Fibroblast of skin of left quadriceps (primary cell): ENCODE data around the gene MUC2.

ENCODE experiments used
- DNase-seq, 2 experiments: peaks; one replicate each; pipeline ENCODE4 v3.0.0-alpha.2; 2013; ENCODE audit warnings: low read depth in 2 of 2

The MUC2 gene

DNA sequence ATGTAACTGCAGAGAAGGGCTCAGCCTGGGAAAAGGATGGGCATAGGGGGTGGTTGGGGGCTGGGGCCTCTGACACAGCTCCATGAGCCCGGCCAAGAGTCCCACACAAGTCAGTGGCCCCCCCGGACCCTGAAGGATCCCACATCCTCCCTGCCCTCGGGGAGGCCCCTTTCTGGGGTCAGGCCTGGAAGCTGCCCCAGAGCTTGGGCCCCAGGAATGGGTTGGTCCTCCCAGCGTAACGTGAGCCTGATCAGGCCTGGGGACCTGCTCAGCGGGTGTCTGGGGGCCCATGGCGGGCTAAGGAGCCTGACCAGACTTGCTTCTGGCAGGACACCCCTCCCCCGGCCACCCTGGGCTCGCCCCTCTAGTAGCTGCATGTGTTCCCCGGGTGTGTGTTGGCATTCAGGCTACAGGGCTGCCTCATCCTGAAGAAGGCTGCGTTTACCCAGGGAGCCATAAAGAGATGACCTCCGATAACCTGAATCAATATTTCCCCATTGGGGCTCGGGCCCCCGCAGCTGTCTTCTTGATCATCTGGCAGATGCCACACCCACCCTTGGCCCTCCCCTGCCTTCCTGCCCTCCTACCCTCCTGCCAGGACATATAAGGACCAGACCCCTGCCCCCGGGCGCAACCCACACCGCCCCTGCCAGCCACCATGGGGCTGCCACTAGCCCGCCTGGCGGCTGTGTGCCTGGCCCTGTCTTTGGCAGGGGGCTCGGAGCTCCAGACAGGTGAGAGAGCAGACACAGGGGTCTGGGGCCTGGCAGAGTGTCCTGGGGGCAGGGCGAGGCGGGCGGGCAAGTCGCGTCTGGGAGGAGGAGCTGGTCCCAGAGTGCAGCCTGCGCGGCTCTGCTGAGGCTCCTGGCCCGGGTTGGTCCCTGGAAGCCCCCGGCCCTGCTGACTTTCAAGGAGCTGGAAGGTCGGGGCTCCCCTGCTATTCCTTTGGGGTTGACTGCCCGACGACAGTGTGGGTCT is at the start of gene MUC2:
Gene MUC2, plus strand, starts transcription at position 631 of the 978 bp plus-strand sequence.
- no peak for DNase-seq

DNA sequence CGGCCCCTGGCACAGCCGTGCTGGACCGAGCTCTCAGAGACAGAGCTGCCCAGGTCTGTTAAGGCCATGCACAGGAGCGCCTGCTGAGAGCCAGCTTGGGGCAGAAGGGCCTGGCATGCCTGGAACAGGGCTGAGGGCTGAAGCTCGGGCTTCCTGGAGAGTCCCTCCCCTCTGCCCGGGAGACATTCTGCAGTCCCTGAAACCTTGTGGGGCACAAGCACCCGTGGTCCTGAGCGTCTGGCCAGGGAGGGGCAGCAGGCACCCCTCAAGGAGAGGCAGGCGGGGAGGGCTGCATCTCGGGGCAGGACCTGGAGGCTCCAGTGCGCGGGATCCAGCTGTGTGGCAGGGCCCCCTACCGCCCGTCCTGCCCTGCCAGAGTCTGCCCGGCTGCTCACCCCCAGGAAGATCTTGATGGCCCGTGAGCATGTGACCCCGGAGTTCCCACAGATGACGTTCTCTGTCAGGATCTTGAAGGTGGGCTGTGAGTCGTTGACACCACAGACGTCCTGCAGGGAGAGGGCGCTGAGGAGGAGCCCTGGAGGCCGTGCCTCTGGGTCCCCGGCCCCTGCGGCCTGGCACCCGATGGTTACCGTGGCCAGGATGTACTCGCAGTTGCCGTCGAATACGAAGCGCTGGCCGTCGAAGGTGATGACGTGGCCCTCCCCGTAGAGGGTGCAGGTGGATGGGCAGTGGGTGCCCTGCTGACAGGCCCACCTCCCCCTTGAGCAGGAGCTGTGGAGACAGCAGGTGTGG is 49.1 kb upstream of the MUC2 start:
- DNase-seq: no peak

DNA sequence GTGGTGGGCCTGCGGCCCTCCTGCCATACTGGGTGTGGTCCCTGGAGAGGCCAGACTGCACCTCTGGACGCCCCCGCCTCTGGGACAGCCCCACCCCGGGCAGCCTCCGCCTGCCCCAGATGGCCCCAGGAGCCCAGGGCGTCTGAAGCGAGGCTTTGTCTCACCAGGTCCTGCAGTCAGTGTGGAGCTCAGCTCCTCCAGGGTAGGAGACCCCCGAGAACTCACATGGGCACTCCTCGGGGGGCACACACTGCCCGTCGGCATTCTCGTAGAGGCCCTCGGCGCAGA is 48.6 kb upstream of the MUC2 start:
- DNase-seq: no peak

DNA sequence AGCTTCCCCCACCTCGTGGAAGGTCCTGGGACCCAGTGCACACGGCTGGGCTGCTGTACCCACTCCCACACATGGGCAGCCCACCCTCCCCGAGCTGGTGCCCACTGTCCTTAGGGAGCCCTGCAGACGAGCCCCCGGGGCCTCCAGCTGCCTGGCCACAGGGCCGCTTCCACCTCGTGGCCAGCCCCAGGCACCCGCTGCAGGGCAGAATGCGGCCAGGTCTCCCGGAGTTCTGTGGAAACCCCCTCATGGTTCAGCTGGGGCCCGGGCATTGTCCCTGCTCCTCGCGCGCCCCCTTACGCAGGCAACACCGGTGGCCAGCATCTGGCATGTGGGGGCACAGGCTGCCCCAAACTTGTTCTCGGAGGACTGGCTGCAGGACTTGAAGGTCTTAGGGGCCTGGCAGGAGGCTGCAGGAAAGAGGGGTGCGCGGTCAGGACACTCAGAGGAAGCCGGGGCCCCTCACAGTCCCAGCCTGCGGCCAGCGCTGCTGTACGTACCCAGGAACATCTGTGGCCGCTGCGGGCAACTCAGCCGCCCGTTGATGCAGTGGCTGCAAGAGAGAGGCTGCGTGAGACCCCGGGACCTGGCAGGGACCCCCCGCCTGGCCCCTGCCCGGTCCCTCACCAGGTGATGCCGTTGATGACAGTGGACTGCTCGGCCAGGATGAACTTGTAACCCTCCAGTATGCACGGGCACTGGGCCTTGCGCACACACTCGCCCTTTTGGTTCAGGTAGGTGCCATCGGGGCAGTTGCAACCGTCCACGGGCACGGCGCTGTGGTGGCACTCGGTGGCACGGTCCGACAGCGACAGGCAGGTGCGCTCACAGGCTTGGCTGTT is 47.8 kb upstream of the MUC2 start:
- no peak for DNase-seq

GRCh38 chr11:1027483-1028290 is 47.0 kb upstream of the MUC2 start:
- no peak for DNase-seq

GRCh38 chr11:1028291-1028540 is 46.5 kb upstream of the MUC2 start:
- DNase-seq: no peak

DNA sequence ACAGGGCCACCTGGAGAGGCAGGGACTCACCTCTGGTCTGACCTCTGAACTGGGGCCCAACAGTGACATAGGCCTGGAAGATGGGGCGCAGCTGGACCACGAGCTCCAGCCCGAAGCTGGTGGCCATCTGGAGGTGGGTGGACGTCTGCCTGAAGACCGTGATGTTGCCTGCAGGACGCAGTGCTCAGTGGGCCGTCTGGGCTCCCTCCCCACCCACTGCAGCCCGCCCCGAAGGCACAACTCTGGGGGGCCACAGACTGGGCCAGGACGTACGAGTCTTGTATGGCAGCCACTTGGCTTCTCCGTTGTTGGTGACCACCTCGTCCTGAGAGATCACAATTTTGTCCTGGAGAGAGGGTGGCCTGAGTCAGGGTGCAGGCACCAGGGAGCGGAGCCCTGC is 46.1 kb upstream of the MUC2 start:
- DNase-seq: no peak

DNA sequence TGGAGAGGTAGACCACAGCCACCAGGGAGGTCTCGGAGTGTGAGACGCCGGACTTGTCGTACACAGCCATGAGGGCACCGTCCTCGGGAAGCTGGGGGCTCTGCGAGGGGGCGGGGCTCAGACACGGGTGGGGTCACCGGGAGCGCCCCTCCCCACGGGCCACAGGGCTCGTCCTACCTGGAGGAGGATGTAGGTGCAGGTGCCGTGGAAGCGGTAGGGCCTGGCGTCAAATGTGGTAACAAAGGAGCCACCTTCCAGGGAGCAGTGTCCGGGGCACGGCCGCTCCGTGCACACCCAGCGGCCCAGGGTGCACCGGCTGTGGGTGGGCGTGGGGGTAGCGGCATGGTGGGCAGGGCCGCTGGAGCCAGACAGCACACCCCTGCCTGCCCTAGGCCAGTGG is 45.6 kb upstream of the MUC2 start:
- no peak for DNase-seq

GRCh38 chr11:1029654-1030053 is 45.0 kb upstream of the MUC2 start:
- no peak for DNase-seq

GRCh38 chr11:1030086-1030485 is 44.6 kb upstream of the MUC2 start:
- no peak for DNase-seq

DNA sequence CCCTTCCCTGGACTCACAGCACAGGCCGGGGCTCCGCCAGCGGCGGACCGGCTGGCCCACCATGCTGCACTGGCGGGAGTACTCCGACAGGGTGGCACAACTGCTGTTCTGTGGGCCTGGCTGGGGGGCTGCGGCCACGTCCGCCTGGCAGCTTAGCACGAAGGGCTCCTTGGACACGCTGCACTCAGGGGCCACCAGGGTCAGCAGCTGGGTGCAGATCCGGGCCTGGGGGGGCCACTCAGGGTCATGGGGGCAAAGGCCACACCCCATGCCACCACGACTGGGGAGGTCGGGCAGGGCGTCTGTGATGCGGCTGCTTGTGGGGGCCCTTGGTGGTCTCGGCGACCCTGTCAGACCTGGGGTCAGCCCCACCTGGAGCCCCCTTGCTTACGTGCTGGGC is 44.1 kb upstream of the MUC2 start:
- DNase-seq: no peak

DNA sequence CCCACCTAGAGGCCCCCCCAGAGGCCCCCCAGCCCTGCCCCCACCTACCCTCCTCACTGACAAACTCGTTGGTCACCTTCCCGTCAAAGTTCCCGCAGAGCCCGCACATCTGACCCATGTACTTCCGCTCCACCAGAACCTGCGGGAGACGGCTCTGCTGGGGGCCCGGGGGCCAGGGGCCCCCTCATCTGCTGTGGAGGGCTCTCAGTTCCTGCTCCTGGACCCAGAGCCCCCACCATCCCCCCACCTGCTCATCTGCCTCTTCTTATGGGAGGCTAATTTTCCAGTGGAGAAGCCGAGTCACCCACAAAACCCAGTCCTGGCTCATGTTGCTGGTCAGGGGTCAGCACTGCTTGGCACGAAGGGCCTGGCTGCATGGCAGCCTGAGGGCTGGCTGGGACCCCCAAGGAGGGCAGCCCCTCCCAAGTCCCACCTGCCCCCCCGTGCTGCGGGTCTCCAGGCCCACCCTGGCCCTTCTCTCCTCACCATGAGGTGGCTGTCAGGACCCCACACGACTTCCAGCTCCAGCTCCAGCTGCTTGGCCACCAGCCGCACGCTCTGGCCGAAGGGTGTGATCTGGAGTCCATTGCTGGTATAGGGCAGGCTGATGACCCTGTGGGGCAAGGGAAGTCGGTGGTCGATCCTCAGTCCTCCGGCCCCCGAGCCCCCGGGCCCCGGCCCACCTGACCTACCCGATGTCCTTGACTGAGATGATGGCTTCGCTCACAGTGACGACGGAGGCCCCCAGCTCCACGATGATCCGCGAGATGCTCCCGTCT is 43.4 kb upstream of the MUC2 start:
- no peak for DNase-seq

DNA sequence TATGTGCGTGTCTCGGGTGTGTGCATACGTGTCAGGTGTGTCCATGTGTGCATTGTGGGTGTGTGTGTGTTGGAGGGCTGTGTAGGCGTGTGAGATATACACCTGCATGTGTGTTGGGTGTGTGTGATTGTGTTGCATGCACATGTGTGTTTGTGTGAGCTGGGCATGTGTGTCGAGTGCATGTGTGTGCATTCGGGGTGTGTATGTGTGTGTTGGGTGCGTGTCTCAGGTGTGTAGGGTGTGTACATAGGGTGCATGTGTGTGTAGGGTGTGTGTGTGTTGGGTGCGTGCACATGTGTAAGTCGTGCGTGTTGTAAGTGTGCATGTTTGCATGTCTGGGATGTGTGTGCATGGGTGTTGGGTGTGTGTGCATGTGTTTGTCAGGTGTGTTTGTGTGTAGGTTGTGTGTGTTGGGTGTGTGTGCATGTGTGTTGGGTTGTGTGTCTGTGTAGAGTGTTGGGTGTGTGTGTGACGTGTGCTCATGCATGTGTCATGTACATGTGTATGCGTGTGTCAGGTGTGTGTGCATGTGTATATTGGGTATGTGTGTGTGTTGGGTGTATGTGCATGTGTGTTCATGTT is 42.3 kb upstream of the MUC2 start:
- DNase-seq: no peak

- DNase-seq: no peak
Measured at GRCh38 chr11:1033016-1033798, 41.5 kb upstream of the MUC2 start.

DNA sequence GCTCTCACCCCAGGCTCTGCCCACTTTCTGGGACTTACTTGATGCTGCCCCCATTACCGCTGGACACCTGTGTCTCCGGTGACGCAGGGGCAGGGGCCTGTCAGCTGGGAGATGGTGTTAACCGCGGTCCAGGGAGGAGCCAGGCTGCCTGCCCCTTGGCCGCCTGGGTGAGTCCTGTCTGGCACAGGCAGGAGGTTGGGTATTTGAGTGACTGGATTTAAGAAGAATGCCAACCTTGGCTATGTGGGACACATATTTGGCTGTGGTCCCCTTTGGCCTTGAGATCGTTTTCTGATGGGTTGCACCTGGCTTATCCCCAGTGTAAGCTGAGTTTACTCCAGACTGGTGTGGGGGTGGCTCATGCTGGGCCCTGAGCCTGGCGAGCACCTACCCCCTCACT is 40.7 kb upstream of the MUC2 start:
- DNase-seq: no peak

DNA sequence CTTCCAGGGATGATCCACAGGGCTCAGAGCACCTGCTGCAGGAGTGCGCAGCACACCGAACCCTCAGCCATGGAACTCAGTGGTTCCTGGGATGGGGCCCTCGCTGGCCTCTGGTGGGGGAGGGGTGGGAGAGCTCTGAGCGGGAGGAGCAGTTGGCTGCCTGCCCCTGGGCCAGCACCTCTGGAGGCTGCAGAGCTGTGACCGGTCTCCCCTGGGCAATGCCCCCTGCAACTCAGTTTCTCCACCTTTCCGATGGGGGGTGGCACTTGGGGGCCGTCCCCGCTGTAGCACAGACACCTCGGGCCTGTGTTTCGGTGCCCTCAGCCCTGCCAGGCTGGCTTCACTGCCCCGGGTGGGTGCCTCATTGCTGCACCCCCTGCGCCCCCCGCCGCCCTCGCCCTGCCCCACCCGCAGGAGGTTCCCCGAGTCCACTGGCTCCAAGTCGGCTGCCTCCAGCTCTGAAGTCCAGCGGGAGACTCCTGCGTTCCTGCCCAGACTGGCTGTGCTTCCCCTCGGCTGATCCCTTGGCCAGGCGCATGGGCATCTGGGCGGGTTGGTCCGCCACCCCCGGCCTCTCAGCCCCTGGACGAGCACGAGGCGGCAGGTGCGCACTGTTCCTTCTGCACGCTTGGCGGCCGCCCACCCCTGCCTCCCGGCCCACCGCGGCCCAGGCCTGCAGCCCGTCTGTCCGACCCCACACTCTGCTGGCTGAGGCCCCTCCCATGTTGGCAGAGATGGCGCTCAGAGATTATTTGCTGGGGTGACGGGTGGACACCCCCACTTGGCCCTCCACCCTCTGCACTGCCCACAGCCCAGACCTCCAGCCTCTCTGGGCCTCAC is 40.0 kb upstream of the MUC2 start:
- no peak for DNase-seq

DNA sequence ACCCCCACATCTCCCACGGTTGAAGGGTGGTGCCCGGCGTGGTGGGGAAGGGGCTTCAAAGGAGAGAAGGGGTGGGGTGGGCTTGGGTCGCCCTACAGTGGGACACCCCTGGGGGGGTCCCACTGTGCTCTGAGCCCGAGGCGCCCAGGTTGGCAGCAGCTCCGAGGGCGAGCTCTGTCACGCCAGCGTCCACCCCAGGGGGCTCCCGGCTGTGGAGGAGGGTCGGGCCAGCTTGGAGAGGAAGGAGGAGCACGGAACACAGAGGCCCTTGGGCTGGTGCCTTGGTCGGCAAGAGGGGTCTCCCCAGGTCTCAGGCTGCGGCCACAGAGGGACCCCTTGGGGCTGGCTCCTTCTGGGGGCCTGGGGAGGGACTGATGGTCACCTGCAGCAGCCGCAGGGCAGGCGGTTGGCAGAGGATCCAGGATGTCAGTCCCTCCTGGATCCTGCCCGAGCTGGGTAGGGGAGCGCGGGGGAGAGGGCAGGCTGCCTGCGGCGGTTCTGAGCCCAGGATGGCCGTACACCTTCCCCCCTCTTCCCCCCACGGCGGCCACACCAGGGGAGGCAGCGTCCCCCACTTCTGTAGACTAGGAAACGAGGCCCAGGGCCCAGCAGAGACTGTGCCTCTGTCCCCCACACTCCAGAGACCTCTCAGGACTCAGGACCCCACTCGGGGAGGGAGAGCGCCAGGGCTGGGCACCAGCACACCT is 38.9 kb upstream of the MUC2 start:
- DNase-seq: no peak

DNA sequence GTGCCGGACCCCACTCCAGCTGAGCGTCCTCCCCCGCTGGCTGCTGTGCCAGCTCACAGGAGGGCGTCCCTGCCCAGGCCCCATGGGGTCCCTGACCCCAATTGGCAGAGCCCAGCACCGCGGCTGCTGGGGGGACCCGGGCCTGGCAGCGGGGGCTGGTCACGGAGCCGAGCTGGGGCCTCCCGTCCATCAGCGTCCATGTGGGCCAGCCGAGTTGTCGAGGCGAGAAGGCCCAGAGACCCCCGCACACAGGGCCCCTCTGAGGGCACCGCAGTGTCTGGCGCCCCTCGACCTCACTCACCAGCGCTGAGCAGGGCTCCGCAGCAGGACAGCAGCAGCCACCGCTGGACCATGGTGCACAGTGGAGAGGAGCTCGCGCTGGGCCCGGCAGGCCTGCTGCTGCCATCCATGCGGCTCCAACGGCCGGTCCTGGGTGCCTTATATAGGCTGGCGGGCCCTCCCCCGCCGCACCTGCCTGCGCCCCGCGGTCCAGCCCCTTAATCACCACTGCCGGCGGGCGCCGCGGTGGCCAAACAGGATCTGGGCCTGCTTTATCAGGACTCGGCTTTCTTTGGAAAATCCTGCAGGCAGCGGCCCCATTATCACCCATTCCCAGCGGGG is 38.3 kb upstream of the MUC2 start, which contains the start of gene MUC6:
Gene MUC6, minus strand, starts transcription at position 416 of the 621 bp plus-strand sequence. Its CDS starts 63 bp downstream, at position 353.
- DNase-seq: no peak
